Bronchial epithelial cell (primary cell): ENCODE data around the gene NKX2-4. TPM values are rescaled to one million over a fixed set of nuclear protein-coding genes. Genes with fewer than 3 reads are reported as not detected.

ENCODE experiments used
- DNase-seq: peaks from one replicate; pipeline ENCODE4 v3.0.0-alpha.2; 2010; ENCODE audit warnings: low read depth
- FAIRE-seq: peaks from 2 replicates; lab custom pipeline; 2011; peaks lifted over from hg19 to GRCh38; lab: Jason Lieb, UNC
- H3K27me3 ChIP-seq: 2 replicates; pipeline ENCODE4 v1.5.1; 2011; ENCODE audit warnings: low read length; ENCODE audit not compliant: control insufficient read depth, insufficient read depth
- H3K36me3 ChIP-seq: 2 replicates; pipeline ENCODE4 v1.5.1; 2011; ENCODE audit warnings: low read length; ENCODE audit not compliant: control insufficient read depth, insufficient read depth
- H3K4me3 ChIP-seq: 2 replicates; pipeline ENCODE4 v1.5.1; 2011; ENCODE audit warnings: mild to moderate bottlenecking, low read depth, low read length, control low read depth
- total RNA-seq: library from RNA; depleted of rRNA; stranded (reverse); fragments of >200 nt; gene quantifications from 2 replicates; pipeline ENCODE4 v1.2.1, GENCODE V29; 2014
- TF ChIP-seq, protein P1 (sequence below): IDR thresholded peaks from 2 replicates; pipeline ENCODE4 v1.5.1; 2011; ENCODE audit warnings: mild to moderate bottlenecking, moderate library complexity, low read length, control low read depth, inconsistent platforms; ENCODE audit not compliant: insufficient read depth, severe bottlenecking

NKX2-4 gene
- total RNA-seq, 1 donor from 2014 or later: not detected

DNA sequence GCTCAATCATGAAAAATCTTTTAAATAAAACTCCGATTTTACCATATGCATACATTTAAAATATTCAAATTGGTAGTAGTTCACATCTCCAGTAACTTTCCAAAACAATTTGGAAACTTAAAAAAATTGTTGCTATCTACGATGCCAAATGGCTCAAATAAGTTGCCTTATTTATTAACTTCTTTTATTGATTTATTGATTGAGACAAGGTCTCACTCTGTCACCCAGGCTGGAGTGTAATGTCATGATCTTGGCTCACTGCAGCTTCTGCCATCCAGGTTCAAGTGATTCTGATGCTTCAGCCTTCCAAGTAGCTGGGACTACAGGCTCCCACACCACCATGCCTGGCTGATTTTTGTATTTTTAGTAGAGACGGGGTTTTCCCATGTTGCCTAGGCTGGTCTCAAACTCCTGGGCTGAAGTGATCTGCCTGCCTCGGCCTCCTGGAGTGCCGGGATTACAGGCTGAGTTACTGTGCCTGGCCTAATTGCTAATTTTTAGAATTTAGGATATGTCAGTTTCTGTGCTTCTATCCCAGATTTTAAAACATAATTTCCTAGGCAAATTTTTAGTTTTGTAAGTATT lies 12.9 kb downstream of the NKX2-4 start:
- Histone ChIP-seq H3K36me3 (peaks cover 2% of the 10 kb centered on the region), H3K27me3 (no peaks in the 10 kb centered on the region), H3K4me3 (no peak overlapping the region)
- FAIRE-seq (no peak), DNase-seq (no peak)
- TF ChIP-seq, protein P1, sequence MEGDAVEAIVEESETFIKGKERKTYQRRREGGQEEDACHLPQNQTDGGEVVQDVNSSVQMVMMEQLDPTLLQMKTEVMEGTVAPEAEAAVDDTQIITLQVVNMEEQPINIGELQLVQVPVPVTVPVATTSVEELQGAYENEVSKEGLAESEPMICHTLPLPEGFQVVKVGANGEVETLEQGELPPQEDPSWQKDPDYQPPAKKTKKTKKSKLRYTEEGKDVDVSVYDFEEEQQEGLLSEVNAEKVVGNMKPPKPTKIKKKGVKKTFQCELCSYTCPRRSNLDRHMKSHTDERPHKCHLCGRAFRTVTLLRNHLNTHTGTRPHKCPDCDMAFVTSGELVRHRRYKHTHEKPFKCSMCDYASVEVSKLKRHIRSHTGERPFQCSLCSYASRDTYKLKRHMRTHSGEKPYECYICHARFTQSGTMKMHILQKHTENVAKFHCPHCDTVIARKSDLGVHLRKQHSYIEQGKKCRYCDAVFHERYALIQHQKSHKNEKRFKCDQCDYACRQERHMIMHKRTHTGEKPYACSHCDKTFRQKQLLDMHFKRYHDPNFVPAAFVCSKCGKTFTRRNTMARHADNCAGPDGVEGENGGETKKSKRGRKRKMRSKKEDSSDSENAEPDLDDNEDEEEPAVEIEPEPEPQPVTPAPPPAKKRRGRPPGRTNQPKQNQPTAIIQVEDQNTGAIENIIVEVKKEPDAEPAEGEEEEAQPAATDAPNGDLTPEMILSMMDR: no peak

DNA sequence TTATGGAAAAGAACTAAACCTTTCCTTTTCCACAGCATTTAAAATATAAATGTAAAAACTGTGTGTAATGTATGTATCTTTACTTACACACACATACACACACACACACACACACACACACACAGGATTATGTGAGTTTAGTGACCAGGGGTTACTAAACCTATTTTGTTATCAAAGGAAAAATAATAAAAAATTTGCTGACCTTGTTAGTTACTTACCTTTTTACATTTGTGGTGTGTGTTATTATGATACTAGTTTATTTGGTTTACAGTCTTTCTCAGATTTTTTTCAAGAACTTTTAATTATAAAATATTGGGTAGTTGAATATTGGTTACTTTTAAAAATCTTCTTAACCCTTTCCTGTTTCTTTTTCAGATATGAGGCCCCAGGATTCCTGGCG lies 15.7 kb downstream of the NKX2-4 start:
- TF ChIP-seq, protein P1: no peak

DNA sequence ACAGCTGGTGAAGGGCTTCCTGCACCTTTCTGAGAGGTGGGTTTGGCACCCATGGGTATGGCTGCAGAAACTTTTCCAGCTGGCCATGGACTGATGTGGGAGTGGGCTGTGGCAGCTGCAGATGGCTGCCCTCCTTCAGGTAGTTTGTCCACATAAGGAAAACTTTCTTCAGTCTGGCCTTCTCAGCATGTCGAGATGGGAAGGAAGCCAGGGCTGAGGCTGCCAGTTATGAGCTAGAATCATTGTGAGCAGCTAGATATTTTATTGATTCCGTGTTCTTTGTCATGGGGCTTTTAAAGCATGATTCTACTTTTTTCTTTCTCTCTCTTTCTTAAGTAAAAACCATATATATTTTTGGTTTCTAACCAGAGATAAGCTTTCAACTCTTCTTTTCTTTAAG lies 16.6 kb downstream of the NKX2-4 start:
- Histone ChIP-seq H3K4me3 (no peak overlapping the region), H3K27me3 (no peaks in the 10 kb centered on the region), H3K36me3 (peaks cover 2% of the 10 kb centered on the region)
- DNase-seq (no peak), FAIRE-seq (no peak)
- TF ChIP-seq, protein P1: no peak

More for the DNA sequence above, 15.7 kb downstream of the NKX2-4 start:
- Histone ChIP-seq H3K4me3 (no peak overlapping the region), H3K36me3 (peaks cover 2% of the 10 kb centered on the region), H3K27me3 (no peaks in the 10 kb centered on the region)
- DNase-seq (no peak), FAIRE-seq (no peak)

DNA sequence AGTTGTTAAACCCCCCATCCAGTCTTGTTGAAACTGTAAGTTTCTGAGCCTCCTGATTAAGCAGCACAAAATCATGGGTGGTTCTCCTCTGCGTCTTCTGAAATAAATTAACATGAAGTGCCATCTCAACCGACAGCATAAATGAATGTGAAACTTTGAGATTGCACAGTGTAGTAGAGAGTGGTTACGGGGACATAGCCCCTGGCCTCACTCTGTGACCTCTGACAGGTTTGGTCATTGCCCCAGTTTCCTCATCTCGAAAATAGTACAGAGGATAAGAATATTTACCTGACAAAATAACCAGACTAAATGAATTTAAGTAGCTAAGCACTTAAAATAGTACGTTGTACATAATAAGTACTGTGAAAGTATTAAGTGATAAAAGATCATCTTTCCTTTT lies 19.1 kb downstream of the NKX2-4 start:
- H3K4me3 ChIP-seq: no peak overlapping the region
- TF ChIP-seq, protein P1: no peak
- H3K27me3 ChIP-seq: no peaks in the 10 kb centered on the region
- peaks cover 2% of the 10 kb centered on the region for H3K36me3 ChIP-seq
- no peak for DNase-seq
- FAIRE-seq: no peak

DNA sequence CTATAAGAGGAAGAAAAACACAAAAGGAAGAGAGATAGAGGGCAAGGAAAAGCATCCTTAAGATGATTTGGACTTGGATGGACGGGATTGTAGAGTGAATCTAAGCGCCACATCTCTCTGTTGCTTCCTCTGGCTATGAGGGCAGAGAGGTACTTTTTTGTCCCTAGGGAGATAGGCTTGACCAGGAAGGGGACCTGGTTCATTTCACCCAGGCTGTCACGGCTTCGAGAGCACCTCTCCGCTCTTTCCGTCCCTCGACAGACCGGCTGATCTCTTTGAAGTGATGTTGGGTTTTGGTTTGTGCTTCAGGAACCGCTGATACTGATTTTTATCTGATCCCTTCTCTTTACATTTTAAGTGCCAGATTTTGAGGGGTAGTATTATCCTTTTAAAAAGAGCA lies 19.6 kb downstream of the NKX2-4 start:
- TF ChIP-seq, protein P1: no peak
- Histone ChIP-seq H3K4me3 (no peak overlapping the region), H3K27me3 (no peaks in the 10 kb centered on the region), H3K36me3 (peaks cover 2% of the 10 kb centered on the region)
- DNase-seq (no peak), FAIRE-seq (no peak)

DNA sequence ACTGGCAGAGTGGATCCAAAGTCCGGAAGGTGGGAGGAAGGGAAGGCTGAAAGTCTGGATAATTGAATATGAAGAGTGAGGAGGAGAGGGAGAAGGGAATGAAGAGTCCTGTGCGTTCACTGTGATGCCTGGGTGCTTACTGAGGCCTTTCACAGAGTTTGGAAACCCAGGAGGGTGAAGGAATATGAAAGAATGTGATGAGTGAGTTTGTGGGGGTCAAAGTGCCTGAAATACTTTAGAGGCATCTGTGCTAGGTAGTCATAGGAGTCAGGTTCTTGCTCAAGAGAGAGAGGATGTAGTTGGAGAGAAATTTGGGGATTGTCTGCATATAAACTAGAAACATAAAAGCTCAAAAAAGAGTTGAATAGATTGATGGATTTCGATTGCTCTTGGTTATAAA lies 20.7 kb downstream of the NKX2-4 start:
- H3K36me3 ChIP-seq: peaks cover 2% of the 10 kb centered on the region
- FAIRE-seq (no peak), DNase-seq (no peak)
- H3K27me3 ChIP-seq: no peaks in the 10 kb centered on the region
- TF ChIP-seq, protein P1: no peak
- no peak overlapping the region for H3K4me3 ChIP-seq
